Fibroblast of pulmonary artery (primary cell): Measurements from ENCODE around the gene CD81.

ENCODE experiments used
- DNase-seq: peaks from one replicate; pipeline ENCODE4 v3.0.0-alpha.2; 2010; ENCODE audit warnings: low read depth
- H3K4me3 ChIP-seq: replicated peaks from 2 replicates; pipeline ENCODE4 v1.5.1; 2011; ENCODE audit warnings: low read depth, mild to moderate bottlenecking, control low read depth, low read length, moderate library complexity
- CTCF ChIP-seq: IDR thresholded peaks from 2 replicates; pipeline ENCODE4 v1.5.1; 2011; ENCODE audit warnings: mild to moderate bottlenecking, control low read depth, low read length, inconsistent platforms; ENCODE audit errors: missing control alignments

The CD81 gene

GRCh38 chr11:2441171-2441570, 64.1 kb downstream of the CD81 start:
- DNase-seq, result no peak
- no peak for TF ChIP-seq CTCF
- no peak overlapping the region for H3K4me3 ChIP-seq

- no peak overlapping the region for H3K4me3 ChIP-seq
- DNase-seq, result no peak
- no peak for TF ChIP-seq CTCF
Measured at GRCh38 chr11:2442589-2442988, 65.5 kb downstream of the CD81 start.

- TF ChIP-seq CTCF, result no peak
- DNase-seq, result no peak
- H3K4me3 ChIP-seq, result no peak overlapping the region
Measured at GRCh38 chr11:2443406-2443805, 66.3 kb downstream of the CD81 start.

GRCh38 chr11:2443881-2444820, 67.0 kb downstream of the CD81 start, which contains the start of gene TRPM5:
Gene TRPM5, minus strand, starts transcription at chr11:2444514. Its CDS starts 21,478 bp downstream, at chr11:2423036.
- H3K4me3 ChIP-seq, result no peak within 1 kb of the TSS
- DNase-seq, result no peak
- no peak for TF ChIP-seq CTCF

- no peak for TF ChIP-seq CTCF
- H3K4me3 ChIP-seq, result no peak within 1 kb of the TSS
- no peak for DNase-seq
Measured at GRCh38 chr11:2444821-2445745, 68.0 kb downstream of the CD81 start, which contains the start of gene KCNQ1. Gene KCNQ1, plus strand, starts transcription at chr11:2445008. Its CDS starts 91 bp downstream, at chr11:2445099.

GRCh38 chr11:2445746-2446551, 68.8 kb downstream of the CD81 start:
- no peak for TF ChIP-seq CTCF
- DNase-seq, result no peak
- H3K4me3 ChIP-seq, result no peak overlapping the region
